ENCODE results near the gene FAM13A. TPM values are rescaled to one million over a fixed set of nuclear protein-coding genes. Genes with fewer than 3 reads are reported as not detected.

FAM13A gene
- total and polyA plus RNA-seq, 3 donors from 2014 or later, result 30.7 to 123 (median 109) TPM

GRCh38 chr4:88729146-88729760 is 327.7 kb downstream of the FAM13A start:
- no peaks in the 10 kb centered on the region for H3K4me1 ChIP-seq

GRCh38 chr4:88728146-88728545 is 328.8 kb downstream of the FAM13A start:
- Histone ChIP-seq H3K9me3 (no peaks in the 10 kb centered on the region), H3K4me3 (no peak overlapping the region), H3K36me3 (ENCODE audit: low read depth, missing control alignments) (no peaks in the 10 kb centered on the region), H3K4me1 (no peaks in the 10 kb centered on the region), H3K27ac (no peak overlapping the region), H3K27me3 (no peaks in the 10 kb centered on the region)
- WGBS, 2 donors, result 72 to 94% methylated on average over 5 to 6 of the region's 6 CpGs
- intact Hi-C loops (cut with DNase I; ENCODE audit: low total_unique reads), result no loop called here
- no peak for DNase-seq
- no peak for TF ChIP-seq CTCF (IDR thresholded peaks at IDR 0.05)
- no peak for TF ChIP-seq POLR2A (IDR thresholded peaks at IDR 0.05)

More at GRCh38 chr4:88729146-88729760, 327.7 kb downstream of the FAM13A start:
- H3K27ac ChIP-seq, result no peak overlapping the region
- no peaks in the 10 kb centered on the region for H3K36me3 ChIP-seq (ENCODE audit: low read depth, missing control alignments)
- no peak overlapping the region for H3K4me3 ChIP-seq
- H3K27me3 ChIP-seq, result no peaks in the 10 kb centered on the region
- WGBS, 2 donors, result 87 to 88% methylated on average over 6 of the region's 6 CpGs
- no peaks in the 10 kb centered on the region for H3K9me3 ChIP-seq
- TF ChIP-seq CTCF (IDR thresholded peaks at IDR 0.05) (no peak), POLR2A (IDR thresholded peaks at IDR 0.05) (no peak)
- no peak for DNase-seq
- intact Hi-C loops (cut with DNase I; ENCODE audit: low total_unique reads), result no loop called here

GRCh38 chr4:88725986-88726385 is 331.0 kb downstream of the FAM13A start:
- H3K27ac ChIP-seq, result no peak overlapping the region
- no peaks in the 10 kb centered on the region for H3K27me3 ChIP-seq
- H3K9me3 ChIP-seq, result no peaks in the 10 kb centered on the region
- H3K4me1 ChIP-seq, result no peaks in the 10 kb centered on the region
- WGBS, 2 donors, result 83 to 88% methylated on average over 2 of the region's 2 CpGs
- intact Hi-C loops (cut with DNase I; ENCODE audit: low total_unique reads), result no loop called here
- DNase-seq, result no peak
- TF ChIP-seq POLR2A (IDR thresholded peaks at IDR 0.05) (no peak), CTCF (IDR thresholded peaks at IDR 0.05) (no peak)
- no peak overlapping the region for H3K4me3 ChIP-seq
- no peaks in the 10 kb centered on the region for H3K36me3 ChIP-seq (ENCODE audit: low read depth, missing control alignments)

GRCh38 chr4:88725143-88725542 is 331.8 kb downstream of the FAM13A start:
- intact Hi-C loops (cut with DNase I; ENCODE audit: low total_unique reads), result no loop called here
- no peak overlapping the region for H3K4me3 ChIP-seq
- no peak for DNase-seq
- no peaks in the 10 kb centered on the region for H3K36me3 ChIP-seq (ENCODE audit: low read depth, missing control alignments)
- H3K27me3 ChIP-seq, result no peaks in the 10 kb centered on the region
- no peaks in the 10 kb centered on the region for H3K9me3 ChIP-seq
- 92 to 93% methylated on average over 4 of the region's 4 CpGs for WGBS, 2 donors
- no peak for TF ChIP-seq POLR2A (IDR thresholded peaks at IDR 0.05)
- TF ChIP-seq CTCF (IDR thresholded peaks at IDR 0.05), result no peak
- H3K27ac ChIP-seq, result no peak overlapping the region
- no peaks in the 10 kb centered on the region for H3K4me1 ChIP-seq

- DNase-seq, result no peak
- TF ChIP-seq POLR2A (IDR thresholded peaks at IDR 0.05) (no peak), CTCF (IDR thresholded peaks at IDR 0.05) (no peak)
- WGBS, 2 donors, result 92 to 96% methylated on average over 2 of the region's 2 CpGs
- intact Hi-C loops (cut with DNase I; ENCODE audit: low total_unique reads), result no loop called here
- no peaks in the 10 kb centered on the region for H3K9me3 ChIP-seq
- no peaks in the 10 kb centered on the region for H3K27me3 ChIP-seq
- no peak overlapping the region for H3K27ac ChIP-seq
- H3K4me1 ChIP-seq, result no peaks in the 10 kb centered on the region
- no peak overlapping the region for H3K4me3 ChIP-seq
- no peaks in the 10 kb centered on the region for H3K36me3 ChIP-seq (ENCODE audit: low read depth, missing control alignments)
Observed at GRCh38 chr4:88724406-88724805, 332.6 kb downstream of the FAM13A start.
